Spleen (tissue), 11 donors: Measurements from ENCODE around the gene ADGRA1. TPM values are rescaled to one million over a fixed set of nuclear protein-coding genes. Genes with fewer than 3 reads are reported as not detected.

ENCODE experiments used
- DNase-seq: peaks from one replicate; pipeline ENCODE4 v3.0.0-alpha.2; 2020
- H3K27ac ChIP-seq, 8 donors: fragments of 200-600 bp; sonication (generic) in 7 of 8; 1 replicate in 4 of 8; 2 replicates in 4 of 8; pipeline versions ENCODE4 v1.5.0 to v1.8.0; 2016 to 2021; ENCODE audit warnings: inconsistent platforms in 4 of 8, mild to moderate bottlenecking in 4 of 8, moderate library complexity in 1 of 8
- H3K27me3 ChIP-seq, 7 donors: fragments of 200-600 bp; sonication (generic) in 6 of 7; replicated peaks in 1 of 7; 1 replicate in 4 of 7; 2 replicates in 3 of 7; pipeline versions ENCODE4 v1.5.0 to v1.8.0; 2016 to 2021; ENCODE audit warnings: inconsistent platforms in 3 of 7, mild to moderate bottlenecking in 1 of 7
- H3K36me3 ChIP-seq, 6 donors: fragments of 200-600 bp; sonication (generic) in 5 of 6; 1 replicate in 4 of 6; 2 replicates in 2 of 6; pipeline versions ENCODE4 v1.5.0 to v1.8.0; 2016 to 2021; ENCODE audit warnings: inconsistent platforms in 2 of 6
- H3K4me1 ChIP-seq, 6 donors: fragments of 200-600 bp; sonication (generic) in 5 of 6; 1 replicate in 3 of 6; 2 replicates in 3 of 6; pipeline versions ENCODE4 v1.5.0 to v1.8.0; 2016 to 2021; ENCODE audit warnings: inconsistent platforms in 3 of 6
- H3K4me3 ChIP-seq, 8 donors: fragments of 200-600 bp; sonication (generic) in 7 of 8; 1 replicate in 4 of 8; 2 replicates in 4 of 8; pipeline versions ENCODE4 v1.5.0 to v1.8.0; 2016 to 2021; ENCODE audit warnings: inconsistent platforms in 4 of 8, mild to moderate bottlenecking in 4 of 8, moderate library complexity in 2 of 8
- H3K9me3 ChIP-seq, 8 donors: fragments of 200-600 bp; sonication (generic) in 7 of 8; 1 replicate in 4 of 8; 2 replicates in 4 of 8; pipeline versions ENCODE4 v1.5.0 to v1.8.0; 2016 to 2021; ENCODE audit warnings: inconsistent platforms in 4 of 8
- POLR2A ChIP-seq, 3 donors: fragments of 450-650 bp; IDR thresholded peaks; one replicate each; pipeline ENCODE4 v1.5.1; 2017; ENCODE audit warnings: antibody characterized with exemption in 3 of 3, mild to moderate bottlenecking in 1 of 3
- POLR2AphosphoS5 ChIP-seq, 3 donors: sonication (generic); formaldehyde crosslinking; IDR thresholded peaks; one replicate each; pipeline ENCODE4 v1.5.1; 2017; ENCODE audit warnings: antibody characterized with exemption in 3 of 3
- WGBS, 5 donors: extraction: QIAGEN DNeasy Blood & Tissue Kit in 3 of 5; methylation state at CpG; one replicate each; pipeline versions ENCODE4 v1.1.5 to v1.1.7; 2013 to 2018; 5-methylcytosine and 5-hydroxymethylcytosine counted together
- intact Hi-C: fragments of 100-400 bp; cut with DNase I; formaldehyde crosslinking; loops from one replicate; pipeline ENCODE4 v1.15.0; 2023; ENCODE audit warnings: low total_unique reads
- polyA plus RNA-seq, 3 donors: library from polyadenylated mRNA; stranded (reverse); fragments of 200-250 nt; gene quantifications; one replicate each; pipeline ENCODE4 v1.2.1, GENCODE V29; 2013
- total RNA-seq, 7 donors: library from RNA; depleted of rRNA in 3 of 7; stranded (reverse); fragments of >200 nt in 3 of 7; fragmentation: NEBNext Ultra II Directional in 4 of 7; extraction: Animal tissue kit (Norgen Biotek cat#: 25700) in 4 of 7; gene quantifications; one replicate each; pipeline versions ENCODE4 v1.1.0 to v1.2.1, GENCODE V29; 2016 to 2021
- TF ChIP-seq, protein P1 (sequence below), 11 experiments: fragments of 200-600 bp in 7 of 11; fragments of 450-650 bp in 4 of 11; sonication (generic) in 4 of 11; IDR thresholded peaks in 8 of 11; conservative IDR thresholded peaks in 3 of 11; 1 replicate in 7 of 11; 2 replicates in 4 of 11; pipeline versions ENCODE4 v1.4.0 to v1.8.0; 2016 to 2021; ENCODE audit warnings: antibody characterized with exemption in 11 of 11, inconsistent platforms in 4 of 11, mild to moderate bottlenecking in 1 of 11
- donor health status: healthy with polysubstance abuse.
- donor health status: DM: no; HTN: no; CAD: no; lungs with moderate emphysema.
- donor health status: DM: no; HTN: no; CAD: no.
- donor health status: Bipolar disorder and iron deficiency.
- donor health status: healthy.
- donor health status: DM: no; HTN: no; CAD: no.
- donor health status: DM: yes; HTN: yes; CAD: no.

The ADGRA1 gene
- total and polyA plus RNA-seq, 10 donors, result 0.02 to 0.34 (median 0.19) TPM; not detected in 6

DNA sequence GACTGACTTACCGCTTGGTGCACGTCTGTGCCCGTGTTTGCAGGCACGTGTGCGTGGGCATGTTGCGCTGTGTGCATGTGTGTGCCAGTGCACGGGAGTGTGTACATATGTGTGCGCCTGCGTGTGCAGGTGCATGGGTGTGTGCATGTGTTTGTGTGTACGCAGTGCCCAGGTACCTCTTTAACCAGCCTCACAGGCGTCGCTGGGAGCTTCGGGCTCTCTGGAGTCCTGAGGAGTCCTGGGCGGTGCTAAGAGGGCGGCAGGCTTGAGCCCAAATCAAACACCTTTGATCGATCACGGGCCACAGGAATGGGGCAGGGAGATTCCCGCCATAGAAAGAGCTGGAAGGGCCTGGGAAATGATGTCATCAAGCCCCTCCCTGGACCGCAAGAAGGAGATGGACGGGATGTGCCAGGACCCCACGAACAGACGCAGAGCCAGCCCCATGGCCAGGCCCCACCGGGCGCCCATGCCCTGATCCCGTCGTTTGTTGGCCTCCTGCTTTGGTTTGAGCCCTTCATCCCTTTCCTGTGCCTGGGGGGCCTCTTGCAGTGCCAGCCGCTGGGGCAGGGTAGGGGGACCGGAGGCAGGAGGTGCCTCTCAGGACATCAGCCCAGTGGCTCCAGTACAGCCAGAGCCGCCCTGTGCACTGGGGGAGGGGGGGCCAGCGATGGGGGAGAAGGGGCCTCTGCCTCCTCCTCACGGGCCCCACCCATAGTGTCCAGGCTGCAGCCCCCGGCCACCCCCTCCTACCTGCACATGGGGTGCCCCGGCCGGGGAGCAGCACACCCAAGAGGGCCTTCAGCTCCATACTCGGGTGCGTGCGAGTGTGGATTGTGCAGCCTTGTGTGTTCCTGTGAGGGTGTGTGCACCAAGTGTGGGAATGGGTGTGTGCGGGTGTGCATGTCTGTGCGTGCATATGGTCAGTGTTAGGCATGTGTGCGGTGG is 78.1 kb downstream of the ADGRA1 start:
- intact Hi-C loops, result no loop called here

DNA sequence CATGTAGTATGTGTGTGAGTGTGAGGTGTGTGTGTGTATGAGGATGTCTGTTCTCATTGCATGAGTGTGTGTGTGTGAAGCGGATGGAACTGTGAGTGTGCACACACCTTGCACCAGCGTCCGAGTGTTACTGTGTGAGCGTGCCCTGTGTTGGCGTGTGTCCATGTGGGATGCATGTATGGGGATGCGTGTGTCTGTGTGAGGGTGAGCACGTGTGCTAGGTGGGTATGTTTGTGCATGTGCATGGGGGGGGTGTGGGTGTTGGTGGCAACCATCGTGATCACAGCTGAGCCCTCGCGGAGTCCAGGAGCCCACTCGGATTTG is 78.7 kb downstream of the ADGRA1 start:
- TF ChIP-seq, protein P1, sequence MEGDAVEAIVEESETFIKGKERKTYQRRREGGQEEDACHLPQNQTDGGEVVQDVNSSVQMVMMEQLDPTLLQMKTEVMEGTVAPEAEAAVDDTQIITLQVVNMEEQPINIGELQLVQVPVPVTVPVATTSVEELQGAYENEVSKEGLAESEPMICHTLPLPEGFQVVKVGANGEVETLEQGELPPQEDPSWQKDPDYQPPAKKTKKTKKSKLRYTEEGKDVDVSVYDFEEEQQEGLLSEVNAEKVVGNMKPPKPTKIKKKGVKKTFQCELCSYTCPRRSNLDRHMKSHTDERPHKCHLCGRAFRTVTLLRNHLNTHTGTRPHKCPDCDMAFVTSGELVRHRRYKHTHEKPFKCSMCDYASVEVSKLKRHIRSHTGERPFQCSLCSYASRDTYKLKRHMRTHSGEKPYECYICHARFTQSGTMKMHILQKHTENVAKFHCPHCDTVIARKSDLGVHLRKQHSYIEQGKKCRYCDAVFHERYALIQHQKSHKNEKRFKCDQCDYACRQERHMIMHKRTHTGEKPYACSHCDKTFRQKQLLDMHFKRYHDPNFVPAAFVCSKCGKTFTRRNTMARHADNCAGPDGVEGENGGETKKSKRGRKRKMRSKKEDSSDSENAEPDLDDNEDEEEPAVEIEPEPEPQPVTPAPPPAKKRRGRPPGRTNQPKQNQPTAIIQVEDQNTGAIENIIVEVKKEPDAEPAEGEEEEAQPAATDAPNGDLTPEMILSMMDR (IDR thresholded peaks at IDR 0.05 in 8 of 11, conservative IDR thresholded peaks at IDR 0.05 in 3 of 11), result no peak
- TF ChIP-seq POLR2A (IDR thresholded peaks at IDR 0.05) (no peak), POLR2AphosphoS5 (IDR thresholded peaks at IDR 0.05) (no peak)
- Histone ChIP-seq H3K9me3 (no peaks in the 10 kb centered on the region), H3K27ac (no peak overlapping the region), H3K36me3 (no peaks in the 10 kb centered on the region), H3K4me1 (peaks cover 0 to 3% (median under 1%) of the 10 kb centered on the region in 6 donors), H3K4me3 (no peak overlapping the region), H3K27me3 (peaks cover 0 to 53% (median 17%) of the 10 kb centered on the region in 7 donors)
- WGBS, 5 donors, result 92 to 97% (median 94%) methylated on average over 11 of the region's 11 CpGs
- DNase-seq, result no peak
- intact Hi-C loops, result no loop called here

More for the DNA sequence above, 78.1 kb downstream of the ADGRA1 start:
- H3K27ac ChIP-seq, result no peak overlapping the region
- no peak for DNase-seq
- no peaks in the 10 kb centered on the region for H3K36me3 ChIP-seq
- TF ChIP-seq, protein P1 (IDR thresholded peaks at IDR 0.05 in 8 of 11, conservative IDR thresholded peaks at IDR 0.05 in 3 of 11), result no peak
- TF ChIP-seq POLR2AphosphoS5 (IDR thresholded peaks at IDR 0.05) (no peak), POLR2A (IDR thresholded peaks at IDR 0.05) (no peak)
- peaks cover 0 to 60% (median 24%) of the 10 kb centered on the region in 7 donors for H3K27me3 ChIP-seq
- peaks cover 0 to 9% (median 7%) of the 10 kb centered on the region in 6 donors for H3K4me1 ChIP-seq
- 91 to 95% (median 92%) methylated on average over 22 to 40 of the region's 40 CpGs for WGBS, 5 donors
- H3K4me3 ChIP-seq, result no peak overlapping the region
- no peaks in the 10 kb centered on the region for H3K9me3 ChIP-seq

DNA sequence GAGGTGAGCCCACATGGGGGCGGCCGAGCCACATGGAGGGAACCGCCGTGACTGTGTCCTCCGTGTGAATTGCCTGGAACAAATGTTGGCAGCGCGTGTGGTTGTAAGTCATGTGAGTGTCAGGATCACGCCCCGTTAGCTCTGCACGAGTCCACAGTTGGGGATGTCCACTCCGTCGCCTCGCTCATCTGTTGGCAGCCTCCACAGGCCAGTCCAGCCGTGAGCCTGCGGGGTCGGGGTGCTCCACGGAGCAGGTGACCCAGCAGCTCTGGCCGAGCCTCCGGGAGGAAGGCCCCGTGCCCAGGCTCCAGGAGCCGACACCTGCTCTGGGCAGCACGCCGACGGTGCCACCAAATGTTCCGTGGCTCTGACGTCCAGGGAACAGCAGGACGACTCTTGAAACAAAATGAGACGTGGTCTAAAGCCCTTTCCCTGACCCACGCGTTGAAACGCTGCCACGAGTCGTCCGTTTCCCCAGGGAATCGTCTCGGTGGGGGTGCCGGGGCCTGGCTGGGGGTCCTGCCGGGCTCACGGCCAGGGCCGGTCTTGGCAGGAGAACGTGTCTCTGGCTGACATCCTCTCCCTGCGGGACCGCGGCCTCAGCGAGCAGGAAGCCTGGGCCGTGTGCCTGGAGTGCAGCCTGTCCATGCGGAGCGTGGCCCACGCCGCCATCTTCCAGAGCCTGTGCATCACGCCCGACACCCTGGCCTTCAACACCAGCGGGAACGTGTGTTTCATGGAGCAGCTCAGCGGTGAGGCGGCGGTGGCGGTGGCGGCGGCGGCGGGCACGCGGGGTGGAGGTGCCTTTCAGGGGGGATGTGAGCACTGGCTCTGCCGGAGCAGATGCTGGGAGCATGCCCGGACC is 79.3 kb downstream of the ADGRA1 start:
- DNase-seq, result no peak

More for the DNA sequence above, 79.3 kb downstream of the ADGRA1 start:
- 87 to 97% (median 93%) methylated on average over 40 to 66 of the region's 66 CpGs for WGBS, 5 donors
- no peaks in the 10 kb centered on the region for H3K4me1 ChIP-seq
- peaks cover 0 to 49% (median 11%) of the 10 kb centered on the region in 7 donors for H3K27me3 ChIP-seq
- TF ChIP-seq POLR2A (IDR thresholded peaks at IDR 0.05) (no peak), POLR2AphosphoS5 (IDR thresholded peaks at IDR 0.05) (no peak)
- TF ChIP-seq, protein P1 (IDR thresholded peaks at IDR 0.05 in 8 of 11, conservative IDR thresholded peaks at IDR 0.05 in 3 of 11), result no peak
- intact Hi-C loops, result no loop called here
- H3K36me3 ChIP-seq, result no peaks in the 10 kb centered on the region
- no peaks in the 10 kb centered on the region for H3K9me3 ChIP-seq
- H3K27ac ChIP-seq, result no peak overlapping the region
- H3K4me3 ChIP-seq, result no peak overlapping the region
